Hematopoietic multipotent progenitor cell treated with erythropoietin and hydrocortisone succinate and interleukin-3 and kit ligand, for 4 days (in vitro differentiated cells): Measurements from ENCODE around the gene HOXC6.
"Not testable (repeated sequence)": the region's sequence is repeated elsewhere in the genome, so short reads cannot be mapped to it uniquely, and the experiment has no call there.

ENCODE experiments used
- DNase-seq: peaks from one replicate; pipeline ENCODE4 v3.0.0-alpha.2; 2015

HOXC6 gene

DNA sequence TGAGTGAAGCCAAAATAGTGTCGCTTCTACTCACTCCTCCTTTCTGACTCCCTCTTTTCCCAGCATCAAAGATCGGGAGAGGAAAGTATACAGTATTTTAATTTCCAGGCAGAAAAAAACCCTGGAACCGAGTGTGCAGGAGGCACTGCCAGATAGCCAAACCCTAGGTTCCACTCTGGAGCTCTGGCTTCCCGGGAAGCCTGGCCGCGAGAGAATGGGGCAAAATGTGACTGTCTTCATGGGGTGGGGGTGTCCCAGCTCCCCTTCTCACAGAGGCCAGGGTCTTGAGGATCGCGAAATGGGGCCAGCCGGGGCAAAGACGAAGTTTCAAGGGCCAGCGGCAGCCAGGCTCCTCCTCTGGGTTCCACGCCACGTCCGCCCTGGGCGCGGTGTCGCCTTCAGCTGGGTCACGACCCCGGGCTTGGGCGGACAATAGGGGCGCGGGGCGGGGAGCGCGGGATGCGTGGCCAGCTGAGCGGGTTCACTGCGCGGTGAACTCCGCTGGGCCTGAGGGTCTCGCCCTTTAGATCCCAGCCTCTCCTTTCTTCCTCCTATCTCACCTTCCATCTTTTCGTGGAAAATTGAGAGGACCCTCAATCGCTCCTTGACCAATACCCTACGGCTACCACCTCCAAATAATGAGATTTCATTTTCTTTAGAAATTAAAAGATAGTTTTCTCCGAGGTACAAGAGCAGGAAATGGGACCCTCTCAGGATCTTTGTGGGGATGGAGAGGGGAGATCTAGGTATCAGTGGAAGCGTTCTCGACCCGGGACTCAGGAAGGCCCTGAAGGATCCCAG lies 32.1 kb downstream of the HOXC6 start:
- DNase-seq: no peak

DNA sequence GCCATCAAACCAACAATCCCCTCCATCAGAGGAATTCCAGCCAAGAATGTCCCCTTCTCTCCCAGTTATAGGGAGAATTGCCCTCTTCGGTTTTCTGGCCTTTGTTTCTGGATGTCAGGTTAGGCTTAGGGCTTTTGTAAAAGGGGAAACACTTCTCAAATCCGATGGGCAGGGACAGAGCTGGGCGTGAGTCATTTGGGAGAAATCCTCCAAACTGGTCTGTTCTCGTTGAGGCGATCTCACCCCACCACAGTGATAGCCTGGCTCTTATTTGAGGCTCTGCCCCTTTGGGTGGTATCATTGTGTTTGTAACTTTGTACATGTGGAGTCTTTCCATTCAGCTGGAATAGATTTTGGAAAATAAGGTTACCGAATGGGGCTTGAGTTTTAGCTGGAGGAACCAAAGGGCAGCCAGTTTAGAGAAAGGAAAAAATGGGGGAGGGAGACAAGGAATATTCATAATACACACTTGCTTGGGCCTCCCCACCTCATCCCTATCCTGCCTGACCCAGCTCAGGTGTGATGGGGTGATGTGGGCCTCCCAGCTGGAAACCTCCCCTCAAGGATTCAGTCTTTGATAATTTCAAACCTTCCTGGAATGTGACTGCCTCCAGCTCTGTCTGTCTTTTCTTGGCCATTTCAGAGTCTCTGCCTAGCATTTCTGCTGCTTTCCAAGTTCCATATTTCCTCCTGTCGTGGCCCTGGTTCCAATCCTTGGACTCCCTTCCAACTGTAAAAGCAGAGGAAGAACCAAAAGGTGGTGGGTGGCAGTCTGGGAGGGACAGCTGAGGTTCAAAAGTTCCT lies 32.9 kb downstream of the HOXC6 start:
- no peak for DNase-seq

DNA sequence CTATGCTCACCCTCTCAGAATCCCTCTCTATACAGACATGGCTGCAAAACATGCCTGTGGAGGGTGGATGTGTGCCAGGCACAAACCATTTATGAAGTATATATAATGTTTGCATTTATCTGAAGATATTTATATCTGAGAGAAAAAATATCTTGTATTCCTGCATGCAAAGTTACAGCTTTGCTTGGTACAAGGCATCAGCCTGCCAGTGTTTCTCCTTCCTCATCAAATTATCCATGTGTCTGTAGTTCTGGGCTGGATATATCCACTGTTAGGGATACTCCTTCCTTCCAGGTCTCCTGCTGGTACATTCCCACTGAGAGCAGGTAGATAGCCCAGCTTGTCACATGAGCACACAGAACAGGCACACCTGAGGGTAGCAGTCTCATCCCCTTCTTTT lies 37.4 kb downstream of the HOXC6 start:
- no peak for DNase-seq

DNA sequence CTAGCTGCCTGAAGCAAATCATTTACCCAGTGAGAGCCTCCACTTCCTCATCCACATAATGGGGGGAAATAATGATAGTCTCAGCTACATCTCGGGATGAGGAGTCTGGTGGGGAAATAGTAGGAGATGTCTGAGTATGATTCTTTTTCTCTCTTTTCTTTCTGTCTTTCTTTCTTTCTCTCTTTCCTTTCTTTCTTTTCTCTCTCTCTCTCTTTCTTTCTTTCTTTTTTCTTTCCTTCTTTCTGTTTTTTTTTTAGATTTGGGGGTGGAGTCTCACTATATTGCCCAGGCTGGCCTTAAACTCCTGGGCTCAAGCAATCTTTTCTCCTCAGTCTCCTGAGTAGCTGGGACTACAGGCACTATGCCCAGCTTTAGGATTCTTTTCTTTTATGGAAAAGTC lies 38.2 kb downstream of the HOXC6 start:
- no peak for DNase-seq

DNA sequence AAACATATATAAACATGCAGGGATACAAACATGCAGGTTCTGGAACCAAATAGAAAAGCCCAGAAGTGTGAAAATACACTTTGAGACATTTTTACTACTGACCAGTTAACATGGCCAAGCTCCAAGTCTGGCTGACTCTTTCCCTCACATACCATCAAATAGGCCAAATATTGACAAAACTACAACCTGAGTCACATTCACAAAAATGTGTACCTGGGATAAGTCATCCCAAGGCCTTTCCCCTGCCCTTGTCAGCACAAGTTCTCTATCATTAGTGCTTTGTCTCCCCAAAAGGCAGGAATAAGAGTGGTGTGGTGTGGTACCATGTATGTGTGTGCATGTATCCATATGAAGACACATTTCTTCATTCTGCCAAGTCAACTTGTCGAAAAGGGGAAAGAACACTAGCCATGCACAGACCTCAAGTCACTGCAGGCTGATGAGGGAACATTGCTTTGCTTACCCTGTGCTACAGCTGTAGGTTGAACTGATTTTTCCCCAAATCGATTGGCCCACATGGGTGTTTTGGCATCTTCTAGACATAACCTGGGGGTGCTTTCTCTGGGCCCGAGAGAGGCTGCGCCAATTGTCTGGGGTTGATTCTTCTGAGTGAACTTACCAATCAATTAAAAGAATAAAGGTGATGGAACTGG lies 40.3 kb downstream of the HOXC6 start:
- DNase-seq: no peak

DNA sequence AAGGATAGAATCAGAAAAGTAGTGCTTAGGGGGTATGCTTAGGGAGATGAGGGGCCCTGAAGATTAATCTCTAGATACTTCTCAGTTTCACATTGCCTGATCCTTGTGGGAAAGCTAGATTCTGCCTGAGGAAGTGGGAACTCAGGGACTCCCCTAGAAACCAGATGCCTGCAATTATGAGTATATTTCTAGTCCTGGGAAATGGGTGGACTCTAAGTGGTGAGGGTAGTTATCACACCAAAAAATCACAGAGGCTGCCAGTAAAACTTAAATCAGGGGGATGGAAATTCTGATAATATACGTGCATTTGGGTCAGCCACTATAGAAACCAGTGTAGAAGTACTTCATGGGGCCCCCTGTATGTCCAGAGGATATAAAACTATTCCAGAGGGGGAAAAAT lies 43.7 kb downstream of the HOXC6 start:
- no peak for DNase-seq

DNA sequence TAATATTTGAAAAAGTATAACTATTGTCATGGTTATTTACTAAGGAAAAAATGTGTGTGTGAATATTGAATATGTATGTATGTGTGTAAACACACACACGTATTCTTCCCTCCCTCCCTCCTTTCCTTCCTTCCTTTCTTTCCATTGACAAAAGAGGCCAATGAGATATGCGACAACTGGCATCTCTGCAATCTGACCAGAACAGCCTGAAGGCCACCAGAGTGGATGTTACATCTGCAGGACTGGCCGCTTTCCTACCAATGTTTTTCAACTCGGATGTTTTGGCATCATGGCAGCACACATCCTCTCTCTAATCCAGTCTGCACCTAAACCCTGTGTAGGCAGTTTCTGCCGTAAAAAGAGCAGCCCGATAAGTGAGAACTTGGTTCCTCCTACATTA lies 46.1 kb downstream of the HOXC6 start:
- no peak for DNase-seq

DNA sequence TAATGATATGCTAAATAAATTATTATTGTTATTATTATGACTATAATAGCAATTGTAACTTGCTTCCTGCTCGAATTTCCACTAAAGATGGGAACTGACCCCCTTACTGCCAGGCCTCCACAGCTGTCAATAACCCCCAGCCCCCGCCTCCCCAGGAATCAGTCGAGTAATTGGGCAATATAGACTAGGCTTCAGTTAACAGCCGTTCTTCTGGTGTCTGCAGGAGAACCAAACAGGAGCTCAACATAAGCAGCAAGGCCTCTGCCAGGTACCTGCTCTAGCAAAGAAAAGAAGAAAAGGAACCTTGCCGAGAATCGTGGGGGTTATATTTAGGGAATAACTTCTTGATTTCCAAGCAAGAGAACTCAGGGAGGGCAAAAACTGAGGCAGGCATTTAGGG lies 47.2 kb downstream of the HOXC6 start:
- DNase-seq: no peak

DNA sequence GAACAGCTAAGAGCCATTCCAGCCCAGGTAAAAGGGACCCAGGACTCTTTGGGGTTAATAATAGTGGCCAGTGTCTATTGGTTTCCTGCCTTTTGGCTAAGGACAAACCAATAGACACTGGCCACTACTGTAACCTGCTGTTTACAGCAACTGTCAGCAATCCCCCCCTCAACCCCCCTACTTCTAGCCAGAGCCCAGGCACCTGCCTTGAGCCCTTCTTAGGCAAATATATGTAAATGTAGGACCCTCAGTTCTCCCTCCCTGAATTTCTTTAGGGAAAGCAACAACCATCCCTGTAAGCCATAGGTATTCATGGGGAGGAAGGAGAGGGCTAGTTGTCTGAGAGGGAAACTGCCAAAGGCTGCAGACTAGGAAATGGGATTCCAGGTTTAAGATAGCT lies 47.7 kb downstream of the HOXC6 start:
- no peak for DNase-seq

DNA sequence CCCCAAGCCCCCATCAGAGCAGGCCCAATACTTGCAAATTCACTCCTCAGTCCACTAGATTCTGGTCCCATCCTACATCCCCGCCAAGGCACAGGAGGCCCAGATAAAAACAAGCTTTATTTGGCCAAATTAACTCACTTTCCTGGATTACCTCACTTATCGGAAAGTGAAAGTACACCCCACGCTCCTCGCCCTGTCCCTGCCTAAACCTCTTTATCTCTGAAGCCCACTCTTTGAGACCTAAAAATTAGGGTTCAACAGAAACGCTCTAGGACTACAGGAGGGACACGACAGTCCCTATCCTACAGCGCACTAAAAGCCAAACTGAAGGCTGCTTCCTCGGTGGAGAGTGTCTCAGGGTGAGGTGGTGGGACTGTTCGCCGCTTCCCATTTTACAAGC lies 49.6 kb downstream of the HOXC6 start:
- DNase-seq: not testable (repeated sequence)

DNA sequence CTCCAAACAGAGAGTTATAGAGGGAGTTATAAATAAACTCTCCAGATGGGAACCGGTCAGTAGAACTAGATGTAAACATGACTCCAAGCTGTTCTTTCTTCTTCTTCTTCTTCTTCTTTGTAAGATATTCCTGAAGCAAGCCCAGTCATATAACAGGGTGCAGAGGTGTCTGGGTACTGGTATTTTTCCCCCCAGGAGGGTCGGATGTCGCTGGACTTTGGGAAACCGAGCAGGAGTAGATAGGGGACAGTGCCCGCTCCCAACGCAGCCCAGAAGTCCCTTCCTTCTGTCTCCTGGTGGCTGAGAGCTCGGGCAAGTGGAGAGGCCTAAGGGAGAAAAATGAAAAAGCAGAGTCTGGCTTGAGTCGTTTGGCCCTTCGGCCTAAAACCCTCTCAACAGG lies 50.9 kb downstream of the HOXC6 start:
- not testable (repeated sequence) for DNase-seq
